Fibroblast of lung (primary cell): ENCODE measurements around the gene CERS5. TPM values are rescaled to one million over a fixed set of nuclear protein-coding genes. Genes with fewer than 3 reads are reported as not detected.
A peak's percentile ranks its signal among the peaks of the same experiment; 100 is the strongest.

ENCODE experiments used
- DNase-seq, 2 donors: peaks; one replicate each; pipeline versions ENCODE4 v3.0.0 to v3.0.0-alpha.2; 2010; ENCODE audit warnings: low read depth in 2 of 2
- H2AFZ ChIP-seq: 2 replicates; pipeline ENCODE4 v1.5.1; 2012; ENCODE audit warnings: low read length, control low read depth, inconsistent platforms
- H3K27ac ChIP-seq: 2 replicates; pipeline ENCODE4 v1.5.1; 2011; ENCODE audit warnings: low read length, control low read depth; ENCODE audit not compliant: insufficient read depth
- H3K27me3 ChIP-seq: 2 replicates; pipeline ENCODE4 v1.5.1; 2011; ENCODE audit warnings: mild to moderate bottlenecking, low read length; ENCODE audit not compliant: control insufficient read depth, insufficient read depth
- H3K36me3 ChIP-seq: 2 replicates; pipeline ENCODE4 v1.5.1; 2011; ENCODE audit warnings: low read length; ENCODE audit not compliant: control insufficient read depth, insufficient read depth
- H3K4me1 ChIP-seq: 2 replicates; pipeline ENCODE4 v1.5.1; 2011; ENCODE audit warnings: low read length; ENCODE audit not compliant: control insufficient read depth, insufficient read depth; ENCODE audit errors: extremely low read depth
- H3K4me2 ChIP-seq: 2 replicates; pipeline ENCODE4 v1.5.1; 2011; ENCODE audit warnings: low read length, control low read depth; ENCODE audit not compliant: insufficient read depth; ENCODE audit errors: extremely low read depth
- H3K4me3 ChIP-seq, 4 experiments: fragments of 200-600 bp in 1 of 4; sonication (generic) in 1 of 4; replicated peaks in 1 of 4; 2 replicates each; pipeline ENCODE4 v1.5.1; 2011 to 2016; ENCODE audit warnings: low read length in 4 of 4, low read depth in 3 of 4, mild to moderate bottlenecking in 3 of 4, control low read depth in 2 of 4, inconsistent platforms in 1 of 4, mixed read lengths in 1 of 4; ENCODE audit not compliant: insufficient read depth in 1 of 4; ENCODE audit errors: control extremely low read depth in 1 of 4
- H3K79me2 ChIP-seq: 2 replicates; pipeline ENCODE4 v1.5.1; 2012; ENCODE audit warnings: mild to moderate bottlenecking, low read length, inconsistent platforms; ENCODE audit not compliant: control insufficient read depth, insufficient read depth
- H3K9ac ChIP-seq: 2 replicates; pipeline ENCODE4 v1.5.1; 2011; ENCODE audit warnings: mild to moderate bottlenecking, low read length, control low read depth; ENCODE audit not compliant: insufficient read depth
- H3K9me3 ChIP-seq: 2 replicates; pipeline ENCODE4 v1.5.1; 2012; ENCODE audit warnings: low read depth, low read length; ENCODE audit not compliant: control insufficient read depth, insufficient read depth
- H4K20me1 ChIP-seq: 2 replicates; pipeline ENCODE4 v1.5.1; 2011; ENCODE audit warnings: low read length; ENCODE audit not compliant: control insufficient read depth, insufficient read depth; ENCODE audit errors: extremely low read depth
- EZH2 ChIP-seq: IDR thresholded peaks from 2 replicates; pipeline ENCODE4 v1.5.1; 2012; ENCODE audit warnings: low read length, control low read depth, mild to moderate bottlenecking; ENCODE audit errors: missing control alignments
- polyA plus RNA-seq, 2 donors: library from polyadenylated mRNA; depleted of rRNA in 1 of 2; stranded (reverse) in 1 of 2; unstranded in 1 of 2; fragments of >200 nt; gene quantifications; 2 replicates each; pipeline ENCODE4 v1.2.1, GENCODE V29; 2011 to 2012; ENCODE audit warnings: missing spikeins in 1 of 2
- total RNA-seq: library from RNA; depleted of rRNA; stranded (reverse); fragments of >200 nt; gene quantifications from 2 replicates; pipeline ENCODE4 v1.2.1, GENCODE V29; 2014
- TF ChIP-seq, protein P1 (sequence below), 2 donors: IDR thresholded peaks in 1 of 2; conservative IDR thresholded peaks in 1 of 2; 1 replicate in 1 of 2; 2 replicates in 1 of 2; pipeline ENCODE4 v1.5.1; 2011 to 2012; ENCODE audit warnings: low read length in 2 of 2, control low read depth in 1 of 2, inconsistent platforms in 1 of 2, low read depth in 1 of 2, mild to moderate bottlenecking in 1 of 2

CERS5 gene
- total and polyA plus RNA-seq, 2 donors (not counting 1 experiment from before 2014, with no cell fraction given): 51.0 to 74.4 TPM

DNA sequence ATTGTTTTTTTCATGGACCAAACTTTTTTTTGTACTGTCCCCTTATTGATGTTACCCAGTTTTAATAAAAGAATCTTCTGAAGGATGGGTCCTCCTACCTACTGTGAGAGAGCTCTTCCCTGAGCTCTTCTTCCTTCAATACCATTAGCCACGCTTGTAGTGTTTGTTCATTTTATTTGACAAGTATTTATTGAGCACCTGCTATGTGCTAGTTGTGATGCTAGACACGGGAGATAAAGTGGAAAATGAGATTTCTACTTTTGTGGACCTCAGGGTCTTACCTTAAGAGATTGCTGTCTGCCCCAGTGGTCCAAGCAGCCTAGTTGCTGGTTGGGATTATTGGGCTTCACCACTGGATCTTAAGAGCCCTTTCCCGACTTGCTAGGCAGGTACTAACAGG is 66.6 kb downstream of the CERS5 start:
- Histone ChIP-seq H3K9me3 (no peaks in the 10 kb centered on the region), H3K79me2 (no peaks in the 10 kb centered on the region), H3K4me1 (peaks cover 5% of the 10 kb centered on the region), H3K4me2 (no peak overlapping the region), H3K36me3 (peaks cover 20% of the 10 kb centered on the region), H2AFZ (no peak overlapping the region), H3K4me3 (no peak overlapping the region), H3K27me3 (no peaks in the 10 kb centered on the region), H3K27ac (no peak overlapping the region), H3K9ac (no peak overlapping the region), H4K20me1 (no peaks in the 10 kb centered on the region)
- TF ChIP-seq, protein P1, sequence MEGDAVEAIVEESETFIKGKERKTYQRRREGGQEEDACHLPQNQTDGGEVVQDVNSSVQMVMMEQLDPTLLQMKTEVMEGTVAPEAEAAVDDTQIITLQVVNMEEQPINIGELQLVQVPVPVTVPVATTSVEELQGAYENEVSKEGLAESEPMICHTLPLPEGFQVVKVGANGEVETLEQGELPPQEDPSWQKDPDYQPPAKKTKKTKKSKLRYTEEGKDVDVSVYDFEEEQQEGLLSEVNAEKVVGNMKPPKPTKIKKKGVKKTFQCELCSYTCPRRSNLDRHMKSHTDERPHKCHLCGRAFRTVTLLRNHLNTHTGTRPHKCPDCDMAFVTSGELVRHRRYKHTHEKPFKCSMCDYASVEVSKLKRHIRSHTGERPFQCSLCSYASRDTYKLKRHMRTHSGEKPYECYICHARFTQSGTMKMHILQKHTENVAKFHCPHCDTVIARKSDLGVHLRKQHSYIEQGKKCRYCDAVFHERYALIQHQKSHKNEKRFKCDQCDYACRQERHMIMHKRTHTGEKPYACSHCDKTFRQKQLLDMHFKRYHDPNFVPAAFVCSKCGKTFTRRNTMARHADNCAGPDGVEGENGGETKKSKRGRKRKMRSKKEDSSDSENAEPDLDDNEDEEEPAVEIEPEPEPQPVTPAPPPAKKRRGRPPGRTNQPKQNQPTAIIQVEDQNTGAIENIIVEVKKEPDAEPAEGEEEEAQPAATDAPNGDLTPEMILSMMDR (conservative IDR thresholded peaks at IDR 0.05 in 1 of 2, IDR thresholded peaks at IDR 0.05 in 1 of 2; ENCODE audit: low read depth in 1 of 2, low read length in 2 of 2): no peak
- no peak for TF ChIP-seq EZH2
- no peak for DNase-seq

DNA sequence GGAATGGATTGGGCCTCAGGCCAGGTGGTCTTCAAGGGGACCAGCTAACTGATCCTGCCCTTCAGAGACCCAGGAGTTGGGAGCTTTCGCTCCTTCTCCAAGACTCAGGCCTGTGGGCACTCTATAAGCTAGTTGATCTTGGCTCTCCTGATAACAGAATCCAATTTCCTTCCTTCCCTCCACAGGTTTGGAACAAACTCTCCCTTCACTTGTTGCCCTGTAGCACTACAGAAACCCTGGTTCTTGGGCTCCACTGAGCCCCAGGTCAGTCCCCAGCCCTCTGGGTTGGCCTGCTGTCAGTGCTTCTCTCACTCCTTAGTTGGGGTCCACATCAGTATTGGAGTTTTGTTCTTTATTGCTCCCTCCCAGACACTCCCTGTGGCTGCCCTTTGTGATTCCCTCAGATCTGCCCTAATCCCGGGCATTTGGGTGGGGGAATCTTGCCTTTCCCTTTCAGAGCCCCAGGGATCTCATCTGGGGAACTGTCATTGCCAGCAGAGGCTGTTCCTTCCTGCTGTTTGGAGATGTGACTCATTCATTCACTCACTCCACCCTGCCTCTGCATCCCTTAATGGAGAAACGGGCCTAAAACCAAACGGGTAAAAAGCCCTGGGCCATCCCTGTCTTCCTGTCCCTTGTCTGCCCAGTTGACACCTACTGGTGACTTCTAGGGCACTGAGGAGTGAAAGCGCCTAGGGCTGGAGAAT is 67.7 kb downstream of the CERS5 start:
- Histone ChIP-seq H3K79me2 (no peaks in the 10 kb centered on the region), H3K9ac (no peak overlapping the region), H2AFZ (no peak overlapping the region), H3K4me2 (peak overlapping the region; percentile 3), H3K9me3 (no peaks in the 10 kb centered on the region), H3K27ac (peak overlapping the region; percentile 34), H3K4me3 (no peak overlapping the region), H4K20me1 (no peaks in the 10 kb centered on the region), H3K36me3 (peaks cover 21% of the 10 kb centered on the region), H3K4me1 (peaks cover 5% of the 10 kb centered on the region), H3K27me3 (no peaks in the 10 kb centered on the region)
- no peak for TF ChIP-seq EZH2
- TF ChIP-seq, protein P1 (conservative IDR thresholded peaks at IDR 0.05 in 1 of 2, IDR thresholded peaks at IDR 0.05 in 1 of 2; ENCODE audit: low read depth in 1 of 2, low read length in 2 of 2): no peak
- DNase-seq: peak in 1 of 2 donors; percentile 51

DNA sequence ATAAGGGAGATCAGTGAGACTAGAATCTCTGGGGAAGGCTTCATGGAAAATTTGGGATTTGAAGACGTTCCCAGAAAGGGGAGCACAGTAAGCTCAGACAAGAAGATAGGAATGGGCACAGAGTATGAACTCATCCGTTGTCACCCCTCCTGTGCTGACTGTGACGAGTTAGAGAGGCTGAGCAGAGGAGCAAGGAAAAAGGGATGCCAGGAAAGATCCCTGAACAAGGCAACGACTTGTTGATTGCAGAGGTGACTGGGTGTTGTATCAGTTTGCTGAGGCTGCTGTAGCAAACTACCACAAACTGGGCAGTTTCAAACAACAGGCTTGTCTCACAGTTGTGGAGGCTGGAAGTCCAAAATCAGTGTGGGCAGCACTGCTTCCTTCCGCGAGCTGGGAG is 69.2 kb downstream of the CERS5 start:
- H3K79me2 ChIP-seq: no peaks in the 10 kb centered on the region
- no peak overlapping the region for H3K4me2 ChIP-seq
- no peak overlapping the region for H3K4me3 ChIP-seq
- H2AFZ ChIP-seq: no peak overlapping the region
- DNase-seq: no peak
- H3K9ac ChIP-seq: no peak overlapping the region
- TF ChIP-seq, protein P1 (conservative IDR thresholded peaks at IDR 0.05 in 1 of 2, IDR thresholded peaks at IDR 0.05 in 1 of 2; ENCODE audit: low read depth in 1 of 2, low read length in 2 of 2): no peak
- no peak for TF ChIP-seq EZH2
- H3K27me3 ChIP-seq: no peaks in the 10 kb centered on the region
- no peaks in the 10 kb centered on the region for H3K9me3 ChIP-seq
- H4K20me1 ChIP-seq: no peaks in the 10 kb centered on the region
- no peak overlapping the region for H3K27ac ChIP-seq
- peaks cover 25% of the 10 kb centered on the region for H3K36me3 ChIP-seq
- H3K4me1 ChIP-seq: peaks cover 5% of the 10 kb centered on the region
